GM06990 (cell line): ENCODE results near the gene BCAS3.

Experiments
- DNase-seq: peaks from one replicate; pipeline ENCODE4 v3.0.0-alpha.2; 2011; ENCODE audit not compliant: insufficient read length; ENCODE audit errors: extremely low read depth
- H3K27me3 ChIP-seq: replicated peaks from 2 replicates; pipeline ENCODE4 v1.6.0; 2011; ENCODE audit warnings: low read length; ENCODE audit not compliant: control insufficient read depth, insufficient read depth
- H3K36me3 ChIP-seq: 2 replicates; pipeline ENCODE4 v1.5.1; 2011; ENCODE audit warnings: low read length; ENCODE audit not compliant: control insufficient read depth, insufficient read depth
- H3K4me3 ChIP-seq: replicated peaks from 2 replicates; pipeline ENCODE4 v1.5.1; 2011; ENCODE audit warnings: low read depth, mild to moderate bottlenecking, control low read depth, low read length
- CTCF ChIP-seq: IDR thresholded peaks from 2 replicates; pipeline ENCODE4 v1.5.1; 2011; ENCODE audit warnings: low read length, control low read depth, mild to moderate bottlenecking, inconsistent platforms; ENCODE audit not compliant: insufficient read depth, poor library complexity, severe bottlenecking

Gene BCAS3

GRCh38 chr17:60819447-60820130 lies 141.9 kb downstream of the BCAS3 start:
- Histone ChIP-seq H3K36me3 (no peaks in the 10 kb centered on the region), H3K27me3 (no peaks in the 10 kb centered on the region), H3K4me3 (no peak overlapping the region)
- no peak for DNase-seq
- TF ChIP-seq CTCF = no peak

GRCh38 chr17:60823515-60823914 lies 145.9 kb downstream of the BCAS3 start:
- H3K27me3 ChIP-seq = no peaks in the 10 kb centered on the region
- no peak for TF ChIP-seq CTCF
- DNase-seq = no peak
- H3K36me3 ChIP-seq = no peaks in the 10 kb centered on the region
- no peak overlapping the region for H3K4me3 ChIP-seq

GRCh38 chr17:60825351-60825750 lies 147.7 kb downstream of the BCAS3 start:
- Histone ChIP-seq H3K27me3 (no peaks in the 10 kb centered on the region), H3K36me3 (no peaks in the 10 kb centered on the region), H3K4me3 (no peak overlapping the region)
- no peak for DNase-seq
- no peak for TF ChIP-seq CTCF

- no peak for DNase-seq
- Histone ChIP-seq H3K27me3 (no peaks in the 10 kb centered on the region), H3K4me3 (no peak overlapping the region), H3K36me3 (no peaks in the 10 kb centered on the region)
- no peak for TF ChIP-seq CTCF
Observed at GRCh38 chr17:60827943-60828342, 150.3 kb downstream of the BCAS3 start.

GRCh38 chr17:60832151-60832585 lies 154.5 kb downstream of the BCAS3 start:
- TF ChIP-seq CTCF = no peak
- H3K4me3 ChIP-seq = no peak overlapping the region
- H3K27me3 ChIP-seq = no peaks in the 10 kb centered on the region
- no peak for DNase-seq
- H3K36me3 ChIP-seq = no peaks in the 10 kb centered on the region

GRCh38 chr17:60832631-60833030 lies 155.0 kb downstream of the BCAS3 start:
- TF ChIP-seq CTCF = no peak
- no peak overlapping the region for H3K4me3 ChIP-seq
- DNase-seq = no peak
- H3K27me3 ChIP-seq = no peaks in the 10 kb centered on the region
- no peaks in the 10 kb centered on the region for H3K36me3 ChIP-seq
